ENCODE results near the gene SQSTM1. TPM values are rescaled to one million over a fixed set of nuclear protein-coding genes. Genes with fewer than 3 reads are reported as not detected.

Gene SQSTM1
- total RNA-seq, 1 experiment from 2014 or later: 78.5 TPM

- peaks cover 22% of the 10 kb centered on the region for H3K27me3 Mint-ChIP-seq (ENCODE audit: low read depth)
- peak overlapping the region; percentile 62 for H3K4me3 Mint-ChIP-seq
- DNase-seq (ENCODE audit: low spot score) (no peak), ATAC-seq (no peak)
- H3K4me1 Mint-ChIP-seq: peaks cover 46% of the 10 kb centered on the region
- ChIA-PET CTCF (interaction anchor here (1.3 to 1.9 kb wide), 3 partner anchors 16 to 158 kb away, joined by 3 to 8 read pairs (median 5); no protein-coding TSS in a partner anchor), POLR2A (interaction anchor here (0.6 to 1.3 kb wide), 2 partner anchors 10 to 645 kb away, joined by 3 read pairs; no protein-coding TSS in a partner anchor)
- TF ChIP-seq ZSCAN18 (CRISPR knock-in tag; IDR thresholded peaks at IDR 0.05): no peak
- no peak for TF ChIP-seq CREM (CRISPR knock-in tag; IDR thresholded peaks at IDR 0.05)
- TF ChIP-seq JAZF1 (CRISPR knock-in tag; IDR thresholded peaks at IDR 0.05): no peak
- no peak for TF ChIP-seq ZNF219 (CRISPR knock-in tag; IDR thresholded peaks at IDR 0.05; ENCODE audit: borderline replicate concordance)
- TF ChIP-seq FOXP1 (CRISPR knock-in tag; IDR thresholded peaks at IDR 0.05; ENCODE audit: borderline replicate concordance): no peak
- peaks cover 11% of the 10 kb centered on the region for H3K36me3 Mint-ChIP-seq
- H3K9me3 Mint-ChIP-seq: no peaks in the 10 kb centered on the region
- no peak overlapping the region for H3K27ac Mint-ChIP-seq
Measured at GRCh38 chr5:179817470-179817840, 3.2 kb upstream of the SQSTM1 start.

GRCh38 chr5:179817890-179818745 is 2.6 kb upstream of the SQSTM1 start:
- TF ChIP-seq ZNF425 (CRISPR knock-in tag; conservative IDR thresholded peaks at IDR 0.05) (no peak), ZNF121 (CRISPR knock-in tag; IDR thresholded peaks at IDR 0.05) (no peak), NR1H2 (CRISPR knock-in tag; IDR thresholded peaks at IDR 0.05) (no peak), MXD4 (CRISPR knock-in tag; IDR thresholded peaks at IDR 0.05; ENCODE audit: borderline replicate concordance) (no peak), ZMAT4 (CRISPR knock-in tag; IDR thresholded peaks at IDR 0.05) (no peak), ATF3 (CRISPR knock-in tag; conservative IDR thresholded peaks at IDR 0.05) (no peak), TP53 (CRISPR knock-in tag; IDR thresholded peaks at IDR 0.05) (no peak), MLX (CRISPR knock-in tag; IDR thresholded peaks at IDR 0.05) (no peak), RORB (CRISPR knock-in tag; IDR thresholded peaks at IDR 0.05) (no peak), JAZF1 (CRISPR knock-in tag; IDR thresholded peaks at IDR 0.05) (no peak), EMX1 (CRISPR knock-in tag; IDR thresholded peaks at IDR 0.05) (no peak), TEAD4 (CRISPR knock-in tag; IDR thresholded peaks at IDR 0.05) (no peak), CTCF (IDR thresholded peaks at IDR 0.05) (no peak), ETV6 (CRISPR knock-in tag; IDR thresholded peaks at IDR 0.05) (no peak), PRRX2 (CRISPR knock-in tag; IDR thresholded peaks at IDR 0.05) (no peak), NFE2L1 (CRISPR knock-in tag; IDR thresholded peaks at IDR 0.05) (no peak), ZNF416 (CRISPR knock-in tag; IDR thresholded peaks at IDR 0.05) (no peak), ZNF423 (CRISPR knock-in tag; IDR thresholded peaks at IDR 0.05) (no peak), CREB1 (CRISPR knock-in tag; IDR thresholded peaks at IDR 0.05) (no peak)
- DNase-seq (ENCODE audit: low spot score): no peak
- ATAC-seq: no peak
- no peak overlapping the region for H3K27ac Mint-ChIP-seq
- peaks cover 11% of the 10 kb centered on the region for H3K36me3 Mint-ChIP-seq
- CTCF ChIA-PET: interaction anchor here (1.3 to 1.9 kb wide), 3 partner anchors 16 to 157 kb away, joined by 3 to 8 read pairs (median 5); no protein-coding TSS in a partner anchor
- POLR2A ChIA-PET: interaction anchor here (0.7 to 1.3 kb wide), 3 partner anchors 11 to 42 kb away, joined by 3 to 9 read pairs (median 3); no protein-coding TSS in a partner anchor
- H3K27me3 Mint-ChIP-seq (ENCODE audit: low read depth): peaks cover 22% of the 10 kb centered on the region
- peak overlapping the region; percentile 62 for H3K4me3 Mint-ChIP-seq
- H3K9me3 Mint-ChIP-seq: no peaks in the 10 kb centered on the region
- peaks cover 48% of the 10 kb centered on the region for H3K4me1 Mint-ChIP-seq

All from WTC11 (cell line).